ENCODE measurements around the gene MAPK4.

MAPK4 gene

DNA sequence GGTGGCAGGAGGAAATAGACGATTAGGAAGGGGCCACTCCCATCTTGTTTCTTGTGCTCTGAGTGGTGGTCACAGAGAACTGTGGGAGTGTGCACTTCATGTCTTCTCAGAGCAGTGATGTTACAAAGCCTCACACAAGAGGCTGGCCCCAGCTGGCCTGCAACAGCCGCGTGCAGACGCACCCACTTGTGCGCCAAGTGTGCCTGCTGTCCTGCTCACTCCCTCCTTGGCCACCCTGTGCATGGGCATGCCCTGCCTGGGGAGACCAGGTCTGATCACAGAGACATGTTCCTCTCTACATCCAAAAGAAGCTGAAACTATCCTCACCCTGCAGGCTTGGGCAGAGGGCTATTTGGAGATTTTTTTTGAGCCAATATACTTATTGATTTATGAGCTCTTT is 151.5 kb downstream of the MAPK4 start:
- no peak for TF ChIP-seq EZH2phosphoT487 (IDR thresholded peaks at IDR 0.05; ENCODE audit: low read depth)
- TF ChIP-seq, protein P1, sequence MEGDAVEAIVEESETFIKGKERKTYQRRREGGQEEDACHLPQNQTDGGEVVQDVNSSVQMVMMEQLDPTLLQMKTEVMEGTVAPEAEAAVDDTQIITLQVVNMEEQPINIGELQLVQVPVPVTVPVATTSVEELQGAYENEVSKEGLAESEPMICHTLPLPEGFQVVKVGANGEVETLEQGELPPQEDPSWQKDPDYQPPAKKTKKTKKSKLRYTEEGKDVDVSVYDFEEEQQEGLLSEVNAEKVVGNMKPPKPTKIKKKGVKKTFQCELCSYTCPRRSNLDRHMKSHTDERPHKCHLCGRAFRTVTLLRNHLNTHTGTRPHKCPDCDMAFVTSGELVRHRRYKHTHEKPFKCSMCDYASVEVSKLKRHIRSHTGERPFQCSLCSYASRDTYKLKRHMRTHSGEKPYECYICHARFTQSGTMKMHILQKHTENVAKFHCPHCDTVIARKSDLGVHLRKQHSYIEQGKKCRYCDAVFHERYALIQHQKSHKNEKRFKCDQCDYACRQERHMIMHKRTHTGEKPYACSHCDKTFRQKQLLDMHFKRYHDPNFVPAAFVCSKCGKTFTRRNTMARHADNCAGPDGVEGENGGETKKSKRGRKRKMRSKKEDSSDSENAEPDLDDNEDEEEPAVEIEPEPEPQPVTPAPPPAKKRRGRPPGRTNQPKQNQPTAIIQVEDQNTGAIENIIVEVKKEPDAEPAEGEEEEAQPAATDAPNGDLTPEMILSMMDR (IDR thresholded peaks at IDR 0.05; ENCODE audit: low read depth, low read length) = no peak
- H3K9me3 ChIP-seq (ENCODE audit: insufficient read depth, low read length) = no peaks in the 10 kb centered on the region
- H2AFZ ChIP-seq (ENCODE audit: low read depth, low read length) = no peak overlapping the region
- no peaks in the 10 kb centered on the region for H3K36me3 ChIP-seq (replicated peaks; ENCODE audit: low read depth, low read length)
- peaks cover 7% of the 10 kb centered on the region; the same call in 1 of the 2 replicates for H3K27me3 ChIP-seq (ENCODE audit: low read depth, low read length)
- no peak overlapping the region for H3K4me2 ChIP-seq (ENCODE audit: low read length)
- peaks cover 15% of the 10 kb centered on the region for H3K4me1 ChIP-seq (ENCODE audit: low read length)
- no peak overlapping the region for H3K9ac ChIP-seq (ENCODE audit: low read length)
- no peaks in the 10 kb centered on the region for H3K79me2 ChIP-seq (ENCODE audit: low read length)
- no peak overlapping the region for H3K4me3 ChIP-seq (ENCODE audit: low read length)
- H4K20me1 ChIP-seq (ENCODE audit: insufficient read depth, low read length) = no peaks in the 10 kb centered on the region
- no peak overlapping the region for H3K27ac ChIP-seq (ENCODE audit: low read length)

GRCh38 chr18:50715919-50716318 is 156.0 kb downstream of the MAPK4 start:
- no peak overlapping the region for H3K9ac ChIP-seq (ENCODE audit: low read length)
- no peaks in the 10 kb centered on the region for H3K9me3 ChIP-seq (ENCODE audit: insufficient read depth, low read length)
- no peak overlapping the region for H3K4me2 ChIP-seq (ENCODE audit: low read length)
- no peaks in the 10 kb centered on the region for H4K20me1 ChIP-seq (ENCODE audit: insufficient read depth, low read length)
- H3K36me3 ChIP-seq (replicated peaks; ENCODE audit: low read depth, low read length) = no peaks in the 10 kb centered on the region
- peaks cover 29% of the 10 kb centered on the region for H3K27me3 ChIP-seq (ENCODE audit: low read depth, low read length)
- no peaks in the 10 kb centered on the region for H3K79me2 ChIP-seq (ENCODE audit: low read length)
- H3K4me3 ChIP-seq (ENCODE audit: low read length) = no peak overlapping the region
- peaks cover 15% of the 10 kb centered on the region for H3K4me1 ChIP-seq (ENCODE audit: low read length)
- TF ChIP-seq EZH2phosphoT487 (IDR thresholded peaks at IDR 0.05; ENCODE audit: low read depth) = no peak
- TF ChIP-seq, protein P1 (IDR thresholded peaks at IDR 0.05; ENCODE audit: low read depth, low read length) = no peak
- H3K27ac ChIP-seq (ENCODE audit: low read length) = no peak overlapping the region
- H2AFZ ChIP-seq (ENCODE audit: low read depth, low read length) = no peak overlapping the region

GRCh38 chr18:50716902-50717301 is 157.0 kb downstream of the MAPK4 start:
- H3K4me1 ChIP-seq (ENCODE audit: low read length) = peaks cover 15% of the 10 kb centered on the region
- H3K4me3 ChIP-seq (ENCODE audit: low read length) = no peak overlapping the region
- no peaks in the 10 kb centered on the region for H3K9me3 ChIP-seq (ENCODE audit: insufficient read depth, low read length)
- H3K27me3 ChIP-seq (ENCODE audit: low read depth, low read length) = peaks cover 29% of the 10 kb centered on the region
- H4K20me1 ChIP-seq (ENCODE audit: insufficient read depth, low read length) = no peaks in the 10 kb centered on the region
- TF ChIP-seq, protein P1 (IDR thresholded peaks at IDR 0.05; ENCODE audit: low read depth, low read length) = no peak
- TF ChIP-seq EZH2phosphoT487 (IDR thresholded peaks at IDR 0.05; ENCODE audit: low read depth) = no peak
- H3K9ac ChIP-seq (ENCODE audit: low read length) = no peak overlapping the region
- H2AFZ ChIP-seq (ENCODE audit: low read depth, low read length) = no peak overlapping the region
- H3K27ac ChIP-seq (ENCODE audit: low read length) = no peak overlapping the region
- no peaks in the 10 kb centered on the region for H3K36me3 ChIP-seq (replicated peaks; ENCODE audit: low read depth, low read length)
- no peaks in the 10 kb centered on the region for H3K79me2 ChIP-seq (ENCODE audit: low read length)
- no peak overlapping the region for H3K4me2 ChIP-seq (ENCODE audit: low read length)

DNA sequence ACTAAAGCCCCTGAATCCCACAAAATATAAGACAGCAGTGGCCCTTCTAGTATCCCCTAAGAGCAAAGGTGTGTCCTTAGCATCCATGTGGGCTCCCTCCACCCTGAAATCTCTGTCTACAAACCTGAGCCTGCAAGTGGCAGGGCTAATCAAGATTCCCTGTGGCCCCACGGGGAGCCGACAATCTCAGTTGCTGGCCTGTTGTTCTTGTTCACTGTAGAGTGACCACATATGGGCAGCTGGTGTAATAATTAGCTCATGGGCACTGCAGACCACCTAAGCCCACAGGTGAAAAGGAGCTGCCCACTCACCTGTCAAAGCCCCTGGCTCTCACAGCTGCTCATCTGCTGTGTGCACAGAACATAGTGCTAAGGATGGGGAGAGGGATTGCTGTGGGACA is 157.7 kb downstream of the MAPK4 start:
- no peaks in the 10 kb centered on the region for H3K9me3 ChIP-seq (ENCODE audit: insufficient read depth, low read length)
- no peak overlapping the region for H3K4me2 ChIP-seq (ENCODE audit: low read length)
- no peaks in the 10 kb centered on the region for H4K20me1 ChIP-seq (ENCODE audit: insufficient read depth, low read length)
- no peaks in the 10 kb centered on the region for H3K79me2 ChIP-seq (ENCODE audit: low read length)
- H3K4me1 ChIP-seq (ENCODE audit: low read length) = peaks cover 8% of the 10 kb centered on the region
- no peak overlapping the region for H3K27ac ChIP-seq (ENCODE audit: low read length)
- peaks cover 29% of the 10 kb centered on the region for H3K27me3 ChIP-seq (ENCODE audit: low read depth, low read length)
- no peak overlapping the region for H3K9ac ChIP-seq (ENCODE audit: low read length)
- TF ChIP-seq, protein P1 (IDR thresholded peaks at IDR 0.05; ENCODE audit: low read depth, low read length) = no peak
- no peak overlapping the region for H2AFZ ChIP-seq (ENCODE audit: low read depth, low read length)
- no peak overlapping the region for H3K4me3 ChIP-seq (ENCODE audit: low read length)
- no peaks in the 10 kb centered on the region for H3K36me3 ChIP-seq (replicated peaks; ENCODE audit: low read depth, low read length)

All from OCI-LY3 (cell line).